Mesendoderm (in vitro differentiated cells): Measurements from ENCODE around the gene CPLX3.

ENCODE experiments used
- DNase-seq: peaks from one replicate; pipeline ENCODE4 v3.0.0; 2013
- H2AK5ac ChIP-seq: 2 replicates; pipeline ENCODE4 v1.6.1; 2013; ENCODE audit warnings: low read length, inconsistent platforms
- H2BK120ac ChIP-seq: 2 replicates; pipeline ENCODE4 v1.6.1; 2013; ENCODE audit warnings: low read depth, mild to moderate bottlenecking, low read length, moderate library complexity, mixed read lengths
- H2BK15ac ChIP-seq: replicated peaks from 2 replicates; pipeline ENCODE4 v1.6.1; 2013; ENCODE audit warnings: low read depth, mild to moderate bottlenecking, moderate library complexity
- H2BK5ac ChIP-seq: 2 replicates; pipeline ENCODE4 v1.6.1; 2013; ENCODE audit warnings: low read length, inconsistent platforms
- H3K18ac ChIP-seq: 2 replicates; pipeline ENCODE4 v1.6.1; 2013; ENCODE audit warnings: mild to moderate bottlenecking, low read length, mixed read lengths
- H3K23ac ChIP-seq: one replicate; pipeline ENCODE4 v1.6.1; 2013; ENCODE audit warnings: low read length
- H3K27ac ChIP-seq: 2 replicates; pipeline ENCODE4 v1.5.1; 2013; ENCODE audit warnings: low read depth, mild to moderate bottlenecking, inconsistent platforms, low read length, moderate library complexity
- H3K27me3 ChIP-seq: 2 replicates; pipeline ENCODE4 v1.6.1; 2013; ENCODE audit warnings: low read length, control low read depth, mild to moderate bottlenecking, inconsistent platforms; ENCODE audit not compliant: insufficient read depth, poor library complexity
- H3K36me3 ChIP-seq: 2 replicates; pipeline ENCODE4 v1.6.1; 2013; ENCODE audit warnings: low read length, inconsistent platforms; ENCODE audit not compliant: control insufficient read depth, insufficient read depth
- H3K4ac ChIP-seq: one replicate; pipeline ENCODE4 v1.6.1; 2013; ENCODE audit warnings: low read depth, mild to moderate bottlenecking, low read length, moderate library complexity
- H3K4me1 ChIP-seq: 2 replicates; pipeline ENCODE4 v1.6.1; 2013; ENCODE audit warnings: low read depth, low read length, inconsistent platforms; ENCODE audit not compliant: control insufficient read depth
- H3K4me2 ChIP-seq: 2 replicates; pipeline ENCODE4 v1.6.1; 2013; ENCODE audit warnings: low read length
- H3K4me3 ChIP-seq: 2 replicates; pipeline ENCODE4 v1.5.1; 2013; ENCODE audit warnings: mild to moderate bottlenecking, low read length
- H3K56ac ChIP-seq: one replicate; pipeline ENCODE4 v1.6.1; 2013; ENCODE audit warnings: low read length
- H3K79me1 ChIP-seq: 2 replicates; pipeline ENCODE4 v1.6.1; 2013; ENCODE audit warnings: low read length, inconsistent platforms
- H3K79me2 ChIP-seq: 2 replicates; pipeline ENCODE4 v1.6.1; 2013; ENCODE audit warnings: mild to moderate bottlenecking, low read length; ENCODE audit not compliant: control insufficient read depth, insufficient read depth
- H3K9ac ChIP-seq: 2 replicates; pipeline ENCODE4 v1.6.1; 2013; ENCODE audit warnings: low read length, inconsistent platforms
- H4K5ac ChIP-seq: one replicate; pipeline ENCODE4 v1.6.1; 2013; ENCODE audit warnings: low read length
- H4K8ac ChIP-seq: one replicate; pipeline ENCODE4 v1.6.1; 2013; ENCODE audit warnings: low read depth, mild to moderate bottlenecking, control low read depth, low read length, moderate library complexity
- WGBS: extraction: QIAGEN DNeasy Blood & Tissue Kit; methylation state at CpG from one replicate; pipeline ENCODE4 v1.1.7; 2013; ENCODE audit warnings: low lambda C conversion rate, missing lambda C conversion rate; ENCODE audit not compliant: insufficient coverage; ENCODE audit errors: extremely low coverage; 5-methylcytosine and 5-hydroxymethylcytosine counted together

CPLX3 gene

DNA sequence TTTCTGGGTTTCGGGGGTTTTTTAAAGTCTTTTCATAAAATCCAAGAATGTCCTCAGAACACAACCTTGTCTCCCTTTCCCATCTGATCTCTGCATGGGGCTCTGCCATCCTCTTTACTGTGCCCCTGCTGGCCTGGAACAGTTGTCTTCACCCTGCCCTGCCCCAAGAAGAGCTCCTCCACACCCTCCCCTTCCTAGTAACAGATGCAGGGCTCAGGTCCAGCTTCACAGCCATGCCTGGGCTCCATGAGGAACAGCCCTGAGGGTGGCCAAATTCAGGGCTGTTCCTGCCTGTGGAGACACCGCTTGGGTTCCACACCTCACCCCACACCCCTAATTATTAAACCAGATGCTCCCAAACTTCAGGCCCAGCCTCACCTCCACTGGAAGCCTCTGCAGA, 29.4 kb downstream of the CPLX3 start:
- no peak overlapping the region for H3K56ac ChIP-seq
- no peak overlapping the region for H2BK15ac ChIP-seq
- H2AK5ac ChIP-seq, result no peak overlapping the region
- H4K8ac ChIP-seq, result no peak overlapping the region
- H3K23ac ChIP-seq, result no peak overlapping the region
- no peaks in the 10 kb centered on the region for H3K4me1 ChIP-seq
- no peak overlapping the region for H3K18ac ChIP-seq
- H3K9ac ChIP-seq, result no peak overlapping the region
- no peak for DNase-seq
- no peak overlapping the region for H3K4me3 ChIP-seq
- no peak overlapping the region for H3K4ac ChIP-seq
- H3K79me2 ChIP-seq, result no peaks in the 10 kb centered on the region
- H3K4me2 ChIP-seq, result no peak overlapping the region
- no peak overlapping the region for H2BK5ac ChIP-seq
- WGBS, result no CpG with 5 or more reads among the region's 2 CpGs
- peaks cover 1% of the 10 kb centered on the region for H3K36me3 ChIP-seq
- H4K5ac ChIP-seq, result no peak overlapping the region
- no peaks in the 10 kb centered on the region for H3K79me1 ChIP-seq
- H2BK120ac ChIP-seq, result no peak overlapping the region
- H3K27ac ChIP-seq, result no peak overlapping the region
- no peaks in the 10 kb centered on the region for H3K27me3 ChIP-seq

DNA sequence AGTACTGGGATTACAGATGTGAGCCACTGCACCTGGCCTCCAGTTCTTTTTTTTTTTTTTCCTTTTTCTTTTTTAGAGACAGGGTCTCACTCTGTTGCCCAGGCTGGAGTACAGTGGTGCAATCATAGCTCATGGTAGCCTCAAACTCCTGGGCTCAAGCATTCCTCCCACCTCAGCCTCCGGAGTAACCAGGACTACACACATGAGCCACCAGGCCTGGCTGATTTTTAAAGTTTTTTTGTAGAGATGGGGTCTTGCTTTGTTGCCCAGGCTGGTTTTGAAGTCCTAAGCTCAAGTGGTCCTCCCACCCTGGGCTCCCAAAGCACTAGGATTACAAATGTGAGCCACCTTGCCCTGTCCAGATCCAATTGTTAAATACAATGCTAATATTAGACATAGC, 30.1 kb downstream of the CPLX3 start:
- no peak overlapping the region for H3K4me2 ChIP-seq
- no peaks in the 10 kb centered on the region for H3K79me2 ChIP-seq
- no peak overlapping the region for H3K23ac ChIP-seq
- no peak for DNase-seq
- no peaks in the 10 kb centered on the region for H3K4me1 ChIP-seq
- no peak overlapping the region for H3K56ac ChIP-seq
- no peaks in the 10 kb centered on the region for H3K36me3 ChIP-seq
- no peak overlapping the region for H2BK5ac ChIP-seq
- H2AK5ac ChIP-seq, result no peak overlapping the region
- no peak overlapping the region for H4K8ac ChIP-seq
- no CpG with 5 or more reads among the region's 1 CpG for WGBS
- H3K9ac ChIP-seq, result no peak overlapping the region
- peaks cover 2% of the 10 kb centered on the region for H3K79me1 ChIP-seq
- no peak overlapping the region for H4K5ac ChIP-seq
- H2BK120ac ChIP-seq, result no peak overlapping the region
- H3K27ac ChIP-seq, result no peak overlapping the region
- H3K4me3 ChIP-seq, result no peak overlapping the region
- no peak overlapping the region for H3K18ac ChIP-seq
- H3K27me3 ChIP-seq, result no peaks in the 10 kb centered on the region
- no peak overlapping the region for H3K4ac ChIP-seq
- H2BK15ac ChIP-seq, result no peak overlapping the region

DNA sequence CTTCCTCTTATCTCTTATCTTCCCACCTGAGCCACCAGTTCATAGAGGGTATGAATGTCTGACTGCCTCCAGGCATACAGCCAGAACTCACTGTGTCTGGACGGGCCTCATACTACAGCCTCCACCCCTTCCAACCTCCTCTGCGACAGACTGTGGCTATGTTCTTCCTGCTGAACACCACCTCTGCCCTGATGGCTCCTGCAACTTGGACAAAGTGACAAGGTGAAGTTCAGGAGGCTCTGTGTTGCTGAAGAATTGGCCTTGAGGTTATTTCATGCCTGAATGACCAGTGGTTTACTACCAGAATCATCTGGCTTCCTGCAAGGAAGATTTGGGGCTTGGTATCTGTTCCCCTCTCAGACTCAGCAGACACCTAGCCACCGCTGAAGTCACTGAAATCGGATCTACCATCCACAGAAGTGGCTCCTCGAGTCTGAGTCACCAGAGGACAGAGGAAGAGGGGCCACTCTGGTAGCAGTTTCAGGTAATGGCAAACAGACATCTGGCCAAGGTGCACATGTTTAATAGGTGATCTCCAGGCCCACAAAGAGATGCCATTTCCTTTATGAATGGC, 30.7 kb downstream of the CPLX3 start:
- no peak for DNase-seq
- Histone ChIP-seq H3K4me3 (no peak overlapping the region), H4K5ac (no peak overlapping the region), H3K27ac (no peak overlapping the region), H3K9ac (no peak overlapping the region), H4K8ac (no peak overlapping the region), H2BK120ac (no peak overlapping the region), H3K56ac (no peak overlapping the region), H3K18ac (no peak overlapping the region), H2BK5ac (no peak overlapping the region), H2AK5ac (no peak overlapping the region), H3K4ac (no peak overlapping the region), H3K4me1 (no peaks in the 10 kb centered on the region), H3K79me2 (no peaks in the 10 kb centered on the region), H3K23ac (no peak overlapping the region), H3K27me3 (no peaks in the 10 kb centered on the region), H3K4me2 (no peak overlapping the region), H3K79me1 (peaks cover 2% of the 10 kb centered on the region), H2BK15ac (no peak overlapping the region), H3K36me3 (no peaks in the 10 kb centered on the region)
- WGBS, result no CpG with 5 or more reads among the region's 5 CpGs

DNA sequence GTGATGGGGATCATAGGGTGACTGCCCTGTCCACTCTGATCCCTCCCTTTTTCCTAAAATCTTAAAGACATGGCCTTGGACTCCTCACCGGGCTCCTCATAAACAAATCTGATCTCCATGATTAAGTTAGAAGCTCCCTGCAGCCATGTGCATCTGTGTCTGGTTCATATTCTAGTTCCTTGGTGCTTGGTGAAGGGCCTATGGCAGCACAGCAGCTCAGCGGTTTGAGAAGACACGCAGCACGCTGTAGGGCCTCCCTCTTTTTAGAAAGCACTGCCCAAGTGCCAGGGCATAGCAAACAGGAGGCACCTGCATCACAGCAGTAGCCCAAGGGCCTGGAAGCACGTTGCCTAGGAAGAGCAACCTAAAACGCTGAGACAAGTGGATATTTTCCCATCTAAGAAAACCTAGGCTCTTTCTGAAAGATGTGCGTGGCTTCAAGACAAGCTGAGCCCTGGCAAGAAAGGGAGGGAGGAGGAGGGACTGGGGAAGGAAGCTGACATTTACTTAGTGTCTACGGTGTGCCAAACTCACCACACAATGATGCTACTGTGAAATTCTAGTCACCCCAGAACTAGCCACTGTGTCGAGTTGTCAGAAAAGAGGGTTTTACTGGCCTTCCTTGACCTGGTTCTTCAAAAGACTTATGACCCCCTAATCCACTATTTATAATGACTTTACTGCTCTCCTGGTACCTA, 31.4 kb downstream of the CPLX3 start:
- Histone ChIP-seq H3K36me3 (no peaks in the 10 kb centered on the region), H3K4me1 (no peaks in the 10 kb centered on the region), H3K56ac (no peak overlapping the region), H3K4me3 (no peak overlapping the region), H3K27ac (no peak overlapping the region), H2AK5ac (no peak overlapping the region), H3K9ac (no peak overlapping the region), H3K27me3 (no peaks in the 10 kb centered on the region), H3K79me2 (no peaks in the 10 kb centered on the region), H3K4me2 (no peak overlapping the region), H4K8ac (no peak overlapping the region), H3K4ac (no peak overlapping the region), H3K18ac (no peak overlapping the region), H2BK15ac (no peak overlapping the region), H2BK5ac (no peak overlapping the region), H4K5ac (no peak overlapping the region), H2BK120ac (no peak overlapping the region), H3K79me1 (peaks cover 2% of the 10 kb centered on the region), H3K23ac (no peak overlapping the region)
- WGBS, result no CpG with 5 or more reads among the region's 9 CpGs
- DNase-seq, result no peak

GRCh38 chr15:74858369-74858740, 31.9 kb downstream of the CPLX3 start:
- Histone ChIP-seq H3K4me3 (no peak overlapping the region), H2BK15ac (no peak overlapping the region), H3K27me3 (no peaks in the 10 kb centered on the region), H3K56ac (no peak overlapping the region), H2BK5ac (no peak overlapping the region), H2AK5ac (no peak overlapping the region), H3K4ac (no peak overlapping the region), H3K79me1 (peaks cover 2% of the 10 kb centered on the region), H3K18ac (no peak overlapping the region), H4K8ac (no peak overlapping the region), H3K23ac (no peak overlapping the region), H3K4me2 (no peak overlapping the region), H3K27ac (no peak overlapping the region), H3K9ac (no peak overlapping the region), H4K5ac (no peak overlapping the region), H3K4me1 (no peaks in the 10 kb centered on the region), H3K36me3 (no peaks in the 10 kb centered on the region), H2BK120ac (no peak overlapping the region), H3K79me2 (no peaks in the 10 kb centered on the region)
- DNase-seq, result no peak
- WGBS, result no CpG with 5 or more reads among the region's 4 CpGs
